ENCODE measurements around the gene SLC43A3.

Gene SLC43A3

GRCh38 chr11:57410287-57410686 is 16.6 kb downstream of the SLC43A3 start:
- TF ChIP-seq, protein P1, sequence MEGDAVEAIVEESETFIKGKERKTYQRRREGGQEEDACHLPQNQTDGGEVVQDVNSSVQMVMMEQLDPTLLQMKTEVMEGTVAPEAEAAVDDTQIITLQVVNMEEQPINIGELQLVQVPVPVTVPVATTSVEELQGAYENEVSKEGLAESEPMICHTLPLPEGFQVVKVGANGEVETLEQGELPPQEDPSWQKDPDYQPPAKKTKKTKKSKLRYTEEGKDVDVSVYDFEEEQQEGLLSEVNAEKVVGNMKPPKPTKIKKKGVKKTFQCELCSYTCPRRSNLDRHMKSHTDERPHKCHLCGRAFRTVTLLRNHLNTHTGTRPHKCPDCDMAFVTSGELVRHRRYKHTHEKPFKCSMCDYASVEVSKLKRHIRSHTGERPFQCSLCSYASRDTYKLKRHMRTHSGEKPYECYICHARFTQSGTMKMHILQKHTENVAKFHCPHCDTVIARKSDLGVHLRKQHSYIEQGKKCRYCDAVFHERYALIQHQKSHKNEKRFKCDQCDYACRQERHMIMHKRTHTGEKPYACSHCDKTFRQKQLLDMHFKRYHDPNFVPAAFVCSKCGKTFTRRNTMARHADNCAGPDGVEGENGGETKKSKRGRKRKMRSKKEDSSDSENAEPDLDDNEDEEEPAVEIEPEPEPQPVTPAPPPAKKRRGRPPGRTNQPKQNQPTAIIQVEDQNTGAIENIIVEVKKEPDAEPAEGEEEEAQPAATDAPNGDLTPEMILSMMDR (IDR thresholded peaks at IDR 0.05), result no peak
- TF ChIP-seq ZFX (IDR thresholded peaks at IDR 0.05; ENCODE audit: borderline replicate concordance), result no peak
- no peak overlapping the region for H3K27ac ChIP-seq

DNA sequence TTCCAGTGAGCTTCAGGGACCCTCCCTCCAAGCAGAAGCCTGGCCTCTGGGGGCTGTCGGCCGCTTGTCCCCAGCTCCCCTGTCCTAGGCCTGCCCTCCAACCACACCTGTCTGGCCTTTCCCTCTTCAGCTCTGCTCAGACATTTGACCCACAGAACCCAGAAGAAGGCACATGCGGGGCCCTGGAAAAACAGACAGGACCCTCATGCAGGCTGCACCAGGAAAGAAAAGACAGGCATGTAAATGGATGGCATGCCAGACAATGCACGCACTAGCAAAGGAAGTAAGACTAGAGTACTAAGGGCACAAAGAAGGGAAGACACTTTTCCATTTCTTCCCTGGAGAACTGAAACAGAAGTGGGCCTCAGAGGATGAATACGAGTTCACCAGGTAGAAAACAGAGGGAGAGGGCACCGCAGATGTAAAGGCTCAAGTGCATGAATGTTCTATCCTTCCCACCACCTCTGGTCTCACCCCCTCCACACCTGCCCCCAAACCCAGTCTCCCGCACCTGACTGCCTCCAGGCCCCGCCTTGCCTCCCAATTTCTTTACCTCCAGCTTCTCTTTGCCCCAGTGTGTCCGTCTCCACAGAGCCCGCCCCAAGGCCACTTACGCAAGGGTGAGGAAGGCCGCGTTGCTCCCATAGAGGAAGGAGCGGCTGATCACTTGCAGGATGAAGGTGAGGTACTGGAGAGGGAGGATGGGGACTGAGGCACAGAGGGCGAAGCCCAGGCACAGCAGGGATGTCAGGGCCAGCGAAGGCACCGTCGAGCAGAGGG is 17.4 kb downstream of the SLC43A3 start:
- TF ChIP-seq ZFX (IDR thresholded peaks at IDR 0.05; ENCODE audit: borderline replicate concordance), result no peak
- TF ChIP-seq, protein P1 (IDR thresholded peaks at IDR 0.05), result no peak

DNA sequence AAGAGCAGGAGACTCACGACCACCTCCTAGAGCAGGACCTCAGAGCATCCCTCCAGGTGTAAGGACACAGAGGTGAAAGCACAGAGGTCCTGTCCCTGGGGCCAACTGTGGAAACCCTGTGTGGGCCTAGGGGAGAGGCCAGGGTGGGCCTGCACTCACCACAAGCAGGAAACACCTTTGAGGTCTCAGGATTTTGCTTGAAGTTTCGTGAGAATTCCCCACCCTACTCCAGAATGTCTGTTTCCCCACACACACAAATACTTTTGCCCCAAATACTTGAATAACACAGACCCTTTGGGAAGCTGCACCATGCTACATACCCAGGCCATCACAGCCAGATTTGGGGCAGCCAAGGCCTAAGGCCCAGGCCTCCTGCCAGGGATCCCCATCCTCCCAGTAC is 18.1 kb downstream of the SLC43A3 start:
- no peak overlapping the region for H3K27ac ChIP-seq

More for the DNA sequence above, 17.4 kb downstream of the SLC43A3 start:
- no peak overlapping the region for H3K27ac ChIP-seq

GRCh38 chr11:57407941-57408475 is 18.9 kb downstream of the SLC43A3 start:
- no peak overlapping the region for H3K27ac ChIP-seq
- TF ChIP-seq ZFX (IDR thresholded peaks at IDR 0.05; ENCODE audit: borderline replicate concordance), result no peak
- TF ChIP-seq, protein P1 (IDR thresholded peaks at IDR 0.05), result no peak

More for the DNA sequence above, 18.1 kb downstream of the SLC43A3 start:
- no peak for TF ChIP-seq ZFX (IDR thresholded peaks at IDR 0.05; ENCODE audit: borderline replicate concordance)
- TF ChIP-seq, protein P1 (IDR thresholded peaks at IDR 0.05), result no peak

GRCh38 chr11:57407010-57407920 is 19.7 kb downstream of the SLC43A3 start:
- no peak overlapping the region for H3K27ac ChIP-seq
- no peak for TF ChIP-seq ZFX (IDR thresholded peaks at IDR 0.05; ENCODE audit: borderline replicate concordance)
- TF ChIP-seq, protein P1 (IDR thresholded peaks at IDR 0.05), result no peak

GRCh38 chr11:57406337-57406904 is 20.5 kb downstream of the SLC43A3 start:
- TF ChIP-seq, protein P1 (IDR thresholded peaks at IDR 0.05), result no peak
- no peak for TF ChIP-seq ZFX (IDR thresholded peaks at IDR 0.05; ENCODE audit: borderline replicate concordance)
- no peak overlapping the region for H3K27ac ChIP-seq

Data from 22Rv1 (cell line).